ENCODE data around the gene DLEC1.

Gene DLEC1

DNA sequence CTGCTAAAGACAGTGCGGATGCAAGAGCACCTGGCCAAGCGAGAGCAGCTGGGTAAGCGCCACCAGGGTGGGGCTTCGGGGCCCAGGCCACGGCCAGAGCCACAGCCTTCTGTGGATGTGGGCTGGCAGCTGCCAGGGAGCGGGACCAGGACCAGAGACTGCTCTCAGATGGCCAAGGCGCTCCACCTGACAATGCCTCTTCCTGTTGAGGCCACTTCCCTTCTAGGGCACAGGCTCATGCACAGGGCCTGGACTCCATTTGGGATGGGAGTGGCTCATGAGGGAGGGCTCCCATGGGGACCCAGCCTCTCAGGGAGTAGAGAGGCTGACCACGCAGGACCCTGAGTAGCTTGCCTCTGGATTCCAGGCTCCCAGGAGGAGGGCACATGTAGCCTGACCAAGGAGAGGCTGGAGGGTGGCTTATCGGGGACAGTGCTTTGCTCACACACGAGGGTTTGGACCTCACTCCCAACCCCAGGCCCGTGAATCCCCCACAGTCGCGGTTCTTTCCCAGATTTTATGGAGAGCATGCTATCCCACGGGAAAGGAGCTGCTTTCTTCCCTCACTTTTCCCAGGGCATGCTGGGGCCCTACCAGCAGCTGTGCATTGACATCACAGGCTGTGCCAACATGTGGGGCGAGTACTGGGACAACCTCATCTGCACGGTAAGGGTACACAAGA is 72.8 kb downstream of the DLEC1 start:
- no peak overlapping the region for H3K27ac ChIP-seq (ENCODE audit: low read length)
- no peaks in the 10 kb centered on the region for H3K79me2 ChIP-seq (ENCODE audit: insufficient read depth, low read length)
- no peak overlapping the region for H3K9ac ChIP-seq (ENCODE audit: low read depth, low read length)
- H3K27me3 ChIP-seq (ENCODE audit: insufficient read depth, low read length, poor library complexity): no peaks in the 10 kb centered on the region
- ATAC-seq (ENCODE audit: insufficient read depth, low read depth): no peak
- no peak for DNase-seq
- peaks cover 2% of the 10 kb centered on the region; the same call in 1 of the 2 replicates for H4K20me1 ChIP-seq (ENCODE audit: insufficient read depth, low read length)
- no peaks in the 10 kb centered on the region for H3K9me3 ChIP-seq (ENCODE audit: insufficient read depth, low read length, severe bottlenecking)
- TF ChIP-seq, protein P1, sequence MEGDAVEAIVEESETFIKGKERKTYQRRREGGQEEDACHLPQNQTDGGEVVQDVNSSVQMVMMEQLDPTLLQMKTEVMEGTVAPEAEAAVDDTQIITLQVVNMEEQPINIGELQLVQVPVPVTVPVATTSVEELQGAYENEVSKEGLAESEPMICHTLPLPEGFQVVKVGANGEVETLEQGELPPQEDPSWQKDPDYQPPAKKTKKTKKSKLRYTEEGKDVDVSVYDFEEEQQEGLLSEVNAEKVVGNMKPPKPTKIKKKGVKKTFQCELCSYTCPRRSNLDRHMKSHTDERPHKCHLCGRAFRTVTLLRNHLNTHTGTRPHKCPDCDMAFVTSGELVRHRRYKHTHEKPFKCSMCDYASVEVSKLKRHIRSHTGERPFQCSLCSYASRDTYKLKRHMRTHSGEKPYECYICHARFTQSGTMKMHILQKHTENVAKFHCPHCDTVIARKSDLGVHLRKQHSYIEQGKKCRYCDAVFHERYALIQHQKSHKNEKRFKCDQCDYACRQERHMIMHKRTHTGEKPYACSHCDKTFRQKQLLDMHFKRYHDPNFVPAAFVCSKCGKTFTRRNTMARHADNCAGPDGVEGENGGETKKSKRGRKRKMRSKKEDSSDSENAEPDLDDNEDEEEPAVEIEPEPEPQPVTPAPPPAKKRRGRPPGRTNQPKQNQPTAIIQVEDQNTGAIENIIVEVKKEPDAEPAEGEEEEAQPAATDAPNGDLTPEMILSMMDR (IDR thresholded peaks at IDR 0.05; ENCODE audit: borderline replicate concordance, extremely low read depth, low read length, poor library complexity, severe bottlenecking): no peak
- no peak for TF ChIP-seq EZH2 (IDR thresholded peaks at IDR 0.05; ENCODE audit: borderline replicate concordance, low read depth, low read length, severe bottlenecking)
- no peaks in the 10 kb centered on the region for H3K4me1 ChIP-seq (ENCODE audit: insufficient read depth, low read length)
- no peak overlapping the region for H3K4me2 ChIP-seq (ENCODE audit: insufficient read depth, low read length)
- no peak overlapping the region for H3K4me3 ChIP-seq (ENCODE audit: low read depth in 1 of 2, low read length in 2 of 2)
- no peaks in the 10 kb centered on the region for H3K36me3 ChIP-seq (ENCODE audit: insufficient read depth, low read length)
- H2AFZ ChIP-seq (ENCODE audit: low read depth, low read length): no peak overlapping the region

DNA sequence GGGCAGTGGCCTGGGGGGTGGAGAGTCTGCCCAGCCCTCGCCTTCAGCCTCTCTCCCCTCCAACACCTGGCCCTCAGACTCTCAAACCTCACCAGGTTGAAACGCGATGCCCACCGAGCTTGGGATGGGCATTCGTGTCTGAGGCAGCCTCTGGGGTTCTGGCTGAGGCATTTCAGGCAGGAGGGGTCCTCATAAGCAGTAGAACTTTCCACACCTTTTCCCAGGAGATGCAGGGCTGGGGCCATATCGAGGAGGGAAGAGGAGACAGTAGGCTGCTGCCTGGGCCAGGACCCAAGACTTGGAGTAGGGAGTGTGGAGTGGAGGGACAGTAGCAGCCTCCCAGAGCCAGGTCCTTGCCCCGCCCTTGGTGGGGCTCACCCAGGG is 73.4 kb downstream of the DLEC1 start:
- no peak for TF ChIP-seq EZH2 (IDR thresholded peaks at IDR 0.05; ENCODE audit: borderline replicate concordance, low read depth, low read length, severe bottlenecking)
- TF ChIP-seq, protein P1 (IDR thresholded peaks at IDR 0.05; ENCODE audit: borderline replicate concordance, extremely low read depth, low read length, poor library complexity, severe bottlenecking): no peak
- Histone ChIP-seq H2AFZ (ENCODE audit: low read depth, low read length) (no peak overlapping the region), H3K4me1 (ENCODE audit: insufficient read depth, low read length) (no peaks in the 10 kb centered on the region), H3K9ac (ENCODE audit: low read depth, low read length) (no peak overlapping the region), H3K27ac (ENCODE audit: low read length) (no peak overlapping the region), H3K4me3 (ENCODE audit: low read depth in 1 of 2, low read length in 2 of 2) (no peak overlapping the region), H3K36me3 (ENCODE audit: insufficient read depth, low read length) (no peaks in the 10 kb centered on the region), H3K4me2 (ENCODE audit: insufficient read depth, low read length) (no peak overlapping the region), H3K79me2 (ENCODE audit: insufficient read depth, low read length) (no peaks in the 10 kb centered on the region), H3K27me3 (ENCODE audit: insufficient read depth, low read length, poor library complexity) (no peaks in the 10 kb centered on the region), H3K9me3 (ENCODE audit: insufficient read depth, low read length, severe bottlenecking) (no peaks in the 10 kb centered on the region), H4K20me1 (ENCODE audit: insufficient read depth, low read length) (peaks cover 2% of the 10 kb centered on the region; the same call in 1 of the 2 replicates)
- DNase-seq (no peak), ATAC-seq (ENCODE audit: insufficient read depth, low read depth) (no peak)

DNA sequence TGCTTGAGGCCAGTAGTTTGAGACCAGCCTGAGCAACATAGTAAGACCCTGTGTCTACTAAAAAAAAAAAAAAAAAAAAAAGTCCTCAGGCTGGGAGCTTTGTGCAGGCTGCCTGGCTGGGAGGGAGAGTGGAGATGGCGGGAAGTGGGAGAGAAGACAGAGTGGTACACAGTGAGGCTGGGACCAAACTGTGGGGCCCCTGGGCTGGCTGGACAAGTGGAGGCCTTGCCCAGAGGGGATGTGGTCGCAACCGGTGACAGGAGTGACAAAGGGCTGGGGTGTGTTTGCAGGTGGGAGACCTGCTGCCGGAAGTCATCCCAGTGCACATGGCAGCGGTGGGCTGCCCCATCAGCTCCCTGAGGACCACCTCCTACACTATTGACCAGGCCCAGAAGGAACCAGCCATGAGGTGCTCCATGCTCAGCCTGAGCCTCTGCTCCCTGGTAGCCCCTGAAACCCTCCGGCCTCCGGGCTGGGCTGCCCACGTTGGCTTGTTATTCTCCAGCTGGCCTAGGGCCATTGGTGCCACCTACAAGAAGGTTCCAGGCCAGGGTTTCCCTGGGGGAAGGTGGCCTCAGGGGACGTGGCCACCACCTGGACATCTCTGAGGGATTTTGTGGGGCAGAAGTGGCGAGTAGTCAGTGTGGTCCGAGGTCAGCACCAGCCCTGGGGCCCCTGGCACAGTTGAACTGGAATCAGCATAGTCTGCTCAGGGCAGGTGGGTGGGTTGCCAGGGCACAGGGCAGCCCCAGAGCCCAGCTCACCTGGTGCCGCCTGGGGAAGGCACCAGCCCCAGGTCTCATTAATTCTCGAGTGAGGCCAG is 75.3 kb downstream of the DLEC1 start:
- ATAC-seq (ENCODE audit: insufficient read depth, low read depth): no peak
- Histone ChIP-seq H3K27me3 (ENCODE audit: insufficient read depth, low read length, poor library complexity) (no peaks in the 10 kb centered on the region), H3K9ac (ENCODE audit: low read depth, low read length) (no peak overlapping the region), H3K4me3 (ENCODE audit: low read depth in 1 of 2, low read length in 2 of 2) (no peak overlapping the region), H3K4me2 (ENCODE audit: insufficient read depth, low read length) (no peak overlapping the region), H3K4me1 (ENCODE audit: insufficient read depth, low read length) (no peaks in the 10 kb centered on the region), H3K36me3 (ENCODE audit: insufficient read depth, low read length) (no peaks in the 10 kb centered on the region), H3K9me3 (ENCODE audit: insufficient read depth, low read length, severe bottlenecking) (no peaks in the 10 kb centered on the region), H3K27ac (ENCODE audit: low read length) (no peak overlapping the region), H3K79me2 (ENCODE audit: insufficient read depth, low read length) (no peaks in the 10 kb centered on the region), H2AFZ (ENCODE audit: low read depth, low read length) (no peak overlapping the region), H4K20me1 (ENCODE audit: insufficient read depth, low read length) (peaks cover 7% of the 10 kb centered on the region; the same call in 1 of the 2 replicates)
- DNase-seq: no peak
- TF ChIP-seq EZH2 (IDR thresholded peaks at IDR 0.05; ENCODE audit: borderline replicate concordance, low read depth, low read length, severe bottlenecking): no peak
- TF ChIP-seq, protein P1 (IDR thresholded peaks at IDR 0.05; ENCODE audit: borderline replicate concordance, extremely low read depth, low read length, poor library complexity, severe bottlenecking): no peak
